Aorta (tissue), 5 donors: ENCODE data around the gene TBL1X. TPM values are rescaled to one million over a fixed set of nuclear protein-coding genes. Genes with fewer than 3 reads are reported as not detected.

ENCODE experiments used
- ATAC-seq: fragments of 200-7000 bp; cut with Tn5 transposase; one replicate; pipeline ENCODE4 v1.9.1; 2022; ENCODE audit warnings: moderate library complexity; ENCODE audit not compliant: low FRiP score
- DNase-seq, 2 donors: peaks; one replicate each; pipeline ENCODE4 v3.0.0-alpha.2; 2020
- H3K27ac ChIP-seq, 2 donors: one replicate each; pipeline ENCODE4 v1.5.1; 2013; ENCODE audit warnings: low read length in 2 of 2, mild to moderate bottlenecking in 2 of 2, moderate library complexity in 2 of 2, control low read depth in 1 of 2, inconsistent platforms in 1 of 2, low read depth in 1 of 2
- H3K27me3 ChIP-seq, 2 donors: one replicate each; pipeline ENCODE4 v1.6.1; 2013; ENCODE audit warnings: control low read depth in 1 of 2, low read length in 1 of 2, mild to moderate bottlenecking in 1 of 2, moderate library complexity in 1 of 2; ENCODE audit not compliant: insufficient read depth in 2 of 2, control insufficient read depth in 1 of 2
- H3K36me3 ChIP-seq, 2 donors: one replicate each; pipeline ENCODE4 v1.6.1; 2013; ENCODE audit warnings: control low read depth in 1 of 2, low read length in 1 of 2, mild to moderate bottlenecking in 1 of 2; ENCODE audit not compliant: insufficient read depth in 2 of 2, control insufficient read depth in 1 of 2
- H3K4me1 ChIP-seq, 2 donors: one replicate each; pipeline ENCODE4 v1.6.1; 2013; ENCODE audit warnings: low read length in 2 of 2, control low read depth in 1 of 2, mild to moderate bottlenecking in 1 of 2, moderate library complexity in 1 of 2; ENCODE audit not compliant: insufficient read depth in 2 of 2, control insufficient read depth in 1 of 2
- H3K4me3 ChIP-seq, 2 donors: one replicate each; pipeline ENCODE4 v1.5.1; 2013; ENCODE audit warnings: low read length in 2 of 2, control low read depth in 1 of 2, mild to moderate bottlenecking in 1 of 2
- H3K9me3 ChIP-seq: one replicate; pipeline ENCODE4 v1.6.1; 2013; ENCODE audit warnings: mild to moderate bottlenecking, low read length; ENCODE audit not compliant: control insufficient read depth
- WGBS, 2 donors: extraction: QIAGEN DNeasy Blood & Tissue Kit; methylation state at CpG; one replicate each; pipeline ENCODE4 v1.1.7; 2013; 5-methylcytosine and 5-hydroxymethylcytosine counted together
- intact Hi-C, 2 donors: fragments of 100-400 bp; cut with DNase I; formaldehyde crosslinking; loops; one replicate each; pipeline versions ENCODE4 v1.14.2 to v1.15.0; 2022
- polyA plus RNA-seq, 2 donors: library from polyadenylated mRNA; stranded (reverse); fragments of 200-250 nt; gene quantifications; one replicate each; pipeline ENCODE4 v1.2.3, GENCODE V29; 2013
- total RNA-seq, 2 donors: library from RNA; stranded (reverse); fragmentation: NEBNext Ultra II Directional; extraction: Animal tissue kit (Norgen Biotek cat#: 25700); gene quantifications; one replicate each; pipeline ENCODE4 v1.2.1, GENCODE V29; 2021
- donor health status: healthy with polysubstance abuse.
- donor health status: Bipolar disorder and iron deficiency.
- donor health status: DM: no; HTN: no; CAD: no.
- donor health status: DM: no; HTN: no; CAD: no.
- donor health status: DM: yes; HTN: yes; CAD: no.

TBL1X gene
- total and polyA plus RNA-seq, 4 donors = 8.9 to 81.2 (median 27.5) TPM

- DNase-seq (peak; percentile 73 to 90), ATAC-seq (peak; percentile 69)
- Histone ChIP-seq H3K27ac (no peak overlapping the region), H3K27me3 (no peaks in the 10 kb centered on the region), H3K36me3 (no peaks in the 10 kb centered on the region), H3K4me3 (no peak overlapping the region), H3K4me1 (peaks cover 0 to 2% of the 10 kb centered on the region in 2 donors), H3K9me3 (no peaks in the 10 kb centered on the region)
- intact Hi-C loops = no loop called here
- WGBS, 2 donors = 33 to 57% methylated on average over 17 of the region's 17 CpGs
Observed at GRCh38 chrX:9604111-9604907, 139.5 kb downstream of the TBL1X start.

GRCh38 chrX:9604908-9605306 is 140.0 kb downstream of the TBL1X start:
- H3K27me3 ChIP-seq = no peaks in the 10 kb centered on the region
- H3K4me3 ChIP-seq = no peak overlapping the region
- DNase-seq = no peak
- H3K4me1 ChIP-seq = peaks cover 0 to 2% of the 10 kb centered on the region in 2 donors
- no peak overlapping the region for H3K27ac ChIP-seq
- H3K36me3 ChIP-seq = no peaks in the 10 kb centered on the region
- no peak for ATAC-seq
- intact Hi-C loops = loop anchor here in 1 of 2 donors (5.0 kb wide), 1 partner anchor 33 kb away; no protein-coding TSS in a partner anchor
- no peaks in the 10 kb centered on the region for H3K9me3 ChIP-seq
- WGBS, 2 donors = 63 to 70% methylated on average over 8 of the region's 8 CpGs

GRCh38 chrX:9605484-9605883 is 140.6 kb downstream of the TBL1X start:
- Histone ChIP-seq H3K36me3 (no peaks in the 10 kb centered on the region), H3K27ac (no peak overlapping the region), H3K4me3 (no peak overlapping the region), H3K4me1 (no peaks in the 10 kb centered on the region), H3K27me3 (no peaks in the 10 kb centered on the region), H3K9me3 (no peaks in the 10 kb centered on the region)
- intact Hi-C loops = loop anchor here in 1 of 2 donors (5.0 kb wide), 1 partner anchor 33 kb away; no protein-coding TSS in a partner anchor
- no peak for DNase-seq
- ATAC-seq = no peak

GRCh38 chrX:9606971-9607370 is 142.1 kb downstream of the TBL1X start:
- ATAC-seq (no peak), DNase-seq (no peak)
- WGBS, 2 donors = 19 to 43% methylated on average over 7 of the region's 7 CpGs
- no peak overlapping the region for H3K4me3 ChIP-seq
- no peaks in the 10 kb centered on the region for H3K9me3 ChIP-seq
- peaks cover 0 to 4% of the 10 kb centered on the region in 2 donors for H3K4me1 ChIP-seq
- intact Hi-C loops = loop anchor here in 1 of 2 donors (5.0 kb wide), 1 partner anchor 35 kb away; no protein-coding TSS in a partner anchor
- H3K36me3 ChIP-seq = no peaks in the 10 kb centered on the region
- H3K27ac ChIP-seq = no peak overlapping the region
- H3K27me3 ChIP-seq = no peaks in the 10 kb centered on the region

GRCh38 chrX:9609499-9609898 is 144.6 kb downstream of the TBL1X start:
- ATAC-seq (no peak), DNase-seq (no peak)
- H3K27ac ChIP-seq = no peak overlapping the region
- no peaks in the 10 kb centered on the region for H3K9me3 ChIP-seq
- H3K4me1 ChIP-seq = peaks cover 0 to 4% of the 10 kb centered on the region in 2 donors
- no peak overlapping the region for H3K4me3 ChIP-seq
- H3K36me3 ChIP-seq = no peaks in the 10 kb centered on the region
- no peaks in the 10 kb centered on the region for H3K27me3 ChIP-seq
- WGBS, 2 donors = 78 to 87% methylated on average over 7 of the region's 7 CpGs
- intact Hi-C loops = loop anchor here in 1 of 2 donors (5.0 kb wide), 1 partner anchor 37 kb away; no protein-coding TSS in a partner anchor

GRCh38 chrX:9609987-9610386 is 145.1 kb downstream of the TBL1X start:
- DNase-seq (no peak), ATAC-seq (no peak)
- no peak overlapping the region for H3K27ac ChIP-seq
- H3K36me3 ChIP-seq = no peaks in the 10 kb centered on the region
- H3K4me1 ChIP-seq = peaks cover 0 to 4% of the 10 kb centered on the region in 2 donors
- no peaks in the 10 kb centered on the region for H3K9me3 ChIP-seq
- H3K4me3 ChIP-seq = no peak overlapping the region
- intact Hi-C loops = loop anchor here in 1 of 2 donors (5.0 kb wide), 1 partner anchor 38 kb away; no protein-coding TSS in a partner anchor
- WGBS, 2 donors = 89 to 93% methylated on average over 3 of the region's 3 CpGs
- no peaks in the 10 kb centered on the region for H3K27me3 ChIP-seq

GRCh38 chrX:9610771-9611392 is 146.0 kb downstream of the TBL1X start:
- 11 to 24% methylated on average over 5 of the region's 5 CpGs for WGBS, 2 donors
- no peak for DNase-seq
- Histone ChIP-seq H3K27me3 (no peaks in the 10 kb centered on the region), H3K27ac (no peak overlapping the region), H3K4me1 (peaks cover 0 to 4% of the 10 kb centered on the region in 2 donors), H3K36me3 (no peaks in the 10 kb centered on the region), H3K9me3 (no peaks in the 10 kb centered on the region), H3K4me3 (no peak overlapping the region)
- intact Hi-C loops = no loop called here
- no peak for ATAC-seq

- no peaks in the 10 kb centered on the region for H3K27me3 ChIP-seq
- intact Hi-C loops = no loop called here
- ATAC-seq = no peak
- H3K4me3 ChIP-seq = no peak overlapping the region
- no peak overlapping the region for H3K27ac ChIP-seq
- WGBS, 2 donors = 73 to 85% methylated on average over 16 of the region's 16 CpGs
- no peak for DNase-seq
- H3K36me3 ChIP-seq = no peaks in the 10 kb centered on the region
- no peaks in the 10 kb centered on the region for H3K9me3 ChIP-seq
- H3K4me1 ChIP-seq = peaks cover 0 to 4% of the 10 kb centered on the region in 2 donors
Observed at GRCh38 chrX:9611436-9612145, 146.7 kb downstream of the TBL1X start.
